HepG2 (cell line): Measurements from ENCODE around the gene USF1. TPM values are rescaled to one million over a fixed set of nuclear protein-coding genes. Genes with fewer than 3 reads are reported as not detected.

Experiments used
- GPN1 ChIP-seq: sonication (generic); formaldehyde crosslinking; IDR thresholded peaks from 2 replicates; pipeline ENCODE4 v1.5.1; 2020; ENCODE audit warnings: missing genetic modification reagents, borderline replicate concordance
- HDAC2 ChIP-seq: sonication (generic); formaldehyde crosslinking; IDR thresholded peaks from 2 replicates; pipeline ENCODE4 v1.4.0; 2020; ENCODE audit warnings: missing genetic modification reagents
- IRX3 ChIP-seq: sonication (generic); formaldehyde crosslinking; IDR thresholded peaks from 2 replicates; pipeline ENCODE4 v1.8.1; 2023; ENCODE audit warnings: mild to moderate bottlenecking, low read depth, missing genetic modification reagents, borderline replicate concordance
- JUND ChIP-seq: sonication (generic); formaldehyde crosslinking; IDR thresholded peaks from 2 replicates; pipeline ENCODE4 v1.8.0; 2022; ENCODE audit warnings: mild to moderate bottlenecking, missing genetic modification reagents
- KDM5B ChIP-seq: sonication (generic); formaldehyde crosslinking; IDR thresholded peaks from 2 replicates; pipeline ENCODE4 v1.4.0; 2020; ENCODE audit warnings: missing genetic modification reagents, mild to moderate bottlenecking, borderline replicate concordance
- PATZ1 ChIP-seq: sonication (generic); formaldehyde crosslinking; IDR thresholded peaks from 2 replicates; pipeline ENCODE4 v1.4.0; 2020; ENCODE audit warnings: missing genetic modification reagents
- SAP130 ChIP-seq: IDR thresholded peaks from 2 replicates; pipeline ENCODE4 v1.6.1; 2016; ENCODE audit warnings: low read depth
- TAF1 ChIP-seq: sonication (generic); formaldehyde crosslinking; IDR thresholded peaks from 2 replicates; pipeline ENCODE4 v1.4.0; 2020; ENCODE audit warnings: missing genetic modification reagents
- UBTF ChIP-seq: sonication (generic); formaldehyde crosslinking; IDR thresholded peaks from 2 replicates; pipeline ENCODE4 v1.4.0; 2020; ENCODE audit warnings: mild to moderate bottlenecking, missing genetic modification reagents
- ZNF12 ChIP-seq: sonication (generic); formaldehyde crosslinking; IDR thresholded peaks from 2 replicates; pipeline ENCODE4 v1.5.0; 2020; ENCODE audit warnings: missing genetic modification reagents
- ZNF207 ChIP-seq: fragments of 450-650 bp; IDR thresholded peaks from 2 replicates; pipeline ENCODE4 v1.6.1; 2016; ENCODE audit warnings: antibody characterized with exemption, borderline replicate concordance
- ZNF224 ChIP-seq: sonication (generic); formaldehyde crosslinking; IDR thresholded peaks from 2 replicates; pipeline ENCODE4 v1.5.0; 2020; ENCODE audit warnings: mild to moderate bottlenecking, missing genetic modification reagents
- ZNF326 ChIP-seq: sonication (generic); formaldehyde crosslinking; IDR thresholded peaks from 2 replicates; pipeline ENCODE4 v1.4.0; 2020; ENCODE audit warnings: missing genetic modification reagents, borderline replicate concordance
- ZNF616 ChIP-seq: sonication (generic); formaldehyde crosslinking; IDR thresholded peaks from 2 replicates; pipeline ENCODE4 v1.5.0; 2020; ENCODE audit warnings: low read depth, mild to moderate bottlenecking, missing genetic modification reagents
- ZNF646 ChIP-seq: sonication (generic); formaldehyde crosslinking; IDR thresholded peaks from 2 replicates; pipeline ENCODE4 v1.9.0; 2021; ENCODE audit warnings: mild to moderate bottlenecking, missing genetic modification reagents
- ZNF652 ChIP-seq: IDR thresholded peaks from 2 replicates; pipeline ENCODE4 v1.6.1; 2016; ENCODE audit warnings: low read depth, borderline replicate concordance
- polyA plus RNA-seq, 8 experiments: library from polyadenylated mRNA; depleted of rRNA in 3 of 8; stranded (reverse) in 7 of 8; unstranded in 1 of 8; fragments of >200 nt; fragmentation: Illumina TruSeq in 4 of 8; extraction: Trizol in 4 of 8; gene quantifications; 2 replicates each; pipeline versions ENCODE4 v1.2.1 to v1.2.3, GENCODE V29; 2011 to 2016; ENCODE audit warnings: low read depth in 4 of 8, missing spikeins in 1 of 8, mixed read lengths in 1 of 8; ENCODE audit not compliant: insufficient read depth in 1 of 8
- total RNA-seq, 5 experiments: library from RNA; depleted of rRNA; stranded (reverse); fragments of >200 nt; fragmentation: Illumina TruSeq; extraction: Trizol; gene quantifications; 2 replicates each; pipeline ENCODE4 v1.2.3, GENCODE V29; 2016; ENCODE audit warnings: low read depth in 1 of 5
- TF ChIP-seq, protein P1 (sequence below): sonication (generic); formaldehyde crosslinking; IDR thresholded peaks from 2 replicates; pipeline ENCODE4 v1.4.0; 2020; ENCODE audit warnings: low read depth, mild to moderate bottlenecking, missing genetic modification reagents

Gene USF1
- total and polyA plus RNA-seq, 2 of the 13 experiments (the other 11 are each of a cell fraction or from before 2014, with no cell fraction given) = 26.9 to 39.4 TPM

GRCh38 chr1:161074676-161075368 is 29.0 kb upstream of the USF1 start (continued):
- TF ChIP-seq ZNF207 (no peak), SAP130 (CRISPR knock-in tag) (peak; percentile 60; the same call in 1 of the 2 replicates), ZNF12 (CRISPR knock-in tag) (no peak), ZNF652 (CRISPR knock-in tag) (no peak), ZNF616 (no peak), JUND (CRISPR knock-in tag) (no peak), ZNF646 (CRISPR knock-in tag) (no peak), HDAC2 (CRISPR knock-in tag) (no peak), PATZ1 (CRISPR knock-in tag) (peak; percentile 44; the same call in 1 of the 2 replicates), UBTF (CRISPR knock-in tag) (no peak), KDM5B (CRISPR knock-in tag) (peak; percentile 26; the same call in 1 of the 2 replicates), IRX3 (CRISPR knock-in tag) (no peak), GPN1 (CRISPR knock-in tag) (no peak), ZNF224 (CRISPR knock-in tag) (no peak), TAF1 (CRISPR knock-in tag) (0 out of 2 replicates have a peak, but pooled peaks have one; percentile 30), ZNF326 (CRISPR knock-in tag) (no peak)
- TF ChIP-seq, protein P1, sequence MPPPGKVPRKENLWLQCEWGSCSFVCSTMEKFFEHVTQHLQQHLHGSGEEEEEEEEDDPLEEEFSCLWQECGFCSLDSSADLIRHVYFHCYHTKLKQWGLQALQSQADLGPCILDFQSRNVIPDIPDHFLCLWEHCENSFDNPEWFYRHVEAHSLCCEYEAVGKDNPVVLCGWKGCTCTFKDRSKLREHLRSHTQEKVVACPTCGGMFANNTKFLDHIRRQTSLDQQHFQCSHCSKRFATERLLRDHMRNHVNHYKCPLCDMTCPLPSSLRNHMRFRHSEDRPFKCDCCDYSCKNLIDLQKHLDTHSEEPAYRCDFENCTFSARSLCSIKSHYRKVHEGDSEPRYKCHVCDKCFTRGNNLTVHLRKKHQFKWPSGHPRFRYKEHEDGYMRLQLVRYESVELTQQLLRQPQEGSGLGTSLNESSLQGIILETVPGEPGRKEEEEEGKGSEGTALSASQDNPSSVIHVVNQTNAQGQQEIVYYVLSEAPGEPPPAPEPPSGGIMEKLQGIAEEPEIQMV (CRISPR knock-in tag) = no peak
